ENCODE results near the gene FAM227B.
"Not testable (repeated sequence)": the region's sequence is repeated elsewhere in the genome, so short reads cannot be mapped to it uniquely, and the experiment has no call there.

FAM227B gene

GRCh38 chr15:49622561-49622960 lies 1.9 kb upstream of the FAM227B start:
- no peaks in the 10 kb centered on the region; the same call in 1 of the 2 replicates for H3K9me3 ChIP-seq (ENCODE audit: low read depth, low read length)
- no peak overlapping the region for H3K27ac ChIP-seq
- no peak overlapping the region for H3K9ac ChIP-seq (ENCODE audit: insufficient read length)
- TF ChIP-seq POLR2AphosphoS5 (IDR thresholded peaks at IDR 0.05; ENCODE audit: borderline replicate concordance, low read depth, low read length), result no peak
- no peak for TF ChIP-seq FOXP2 (optimal IDR thresholded peaks at IDR 0.05; ENCODE audit: control extremely low read depth, extremely low read length, insufficient read depth)
- no peak for TF ChIP-seq EZH2 (IDR thresholded peaks at IDR 0.05)
- no peak for DNase-seq (ENCODE audit: low read depth, low spot score)
- H3K4me3 ChIP-seq, result no peak overlapping the region
- peaks cover 24% of the 10 kb centered on the region for H3K36me3 ChIP-seq (ENCODE audit: insufficient read depth, low read length)

GRCh38 chr15:49621887-49622286 lies 1.3 kb upstream of the FAM227B start:
- Histone ChIP-seq H3K4me3 (peak overlapping the region; percentile 88), H3K9me3 (ENCODE audit: low read depth, low read length) (no peaks in the 10 kb centered on the region; the same call in 1 of the 2 replicates), H3K36me3 (ENCODE audit: insufficient read depth, low read length) (peaks cover 20% of the 10 kb centered on the region), H3K27ac (no peak overlapping the region), H3K9ac (ENCODE audit: insufficient read length) (peak overlapping the region; percentile 96)
- no peak for DNase-seq (ENCODE audit: low read depth, low spot score)
- TF ChIP-seq FOXP2 (optimal IDR thresholded peaks at IDR 0.05; ENCODE audit: control extremely low read depth, extremely low read length, insufficient read depth) (no peak), EZH2 (IDR thresholded peaks at IDR 0.05) (no peak), POLR2AphosphoS5 (IDR thresholded peaks at IDR 0.05; ENCODE audit: borderline replicate concordance, low read depth, low read length) (no peak)

- no peaks in the 10 kb centered on the region; the same call in 1 of the 2 replicates for H3K9me3 ChIP-seq (ENCODE audit: low read depth, low read length)
- H3K27ac ChIP-seq, result peak overlapping the region; percentile 65; the same call in 1 of the 2 replicates
Measured at GRCh38 chr15:49621401-49621811, 788 bp upstream of the FAM227B start.

GRCh38 chr15:49620199-49620598 lies 419 bp downstream of the FAM227B start:
- Histone ChIP-seq H3K36me3 (ENCODE audit: insufficient read depth, low read length) (peaks cover 6% of the 10 kb centered on the region), H3K4me3 (peak overlapping the region; percentile 88)
- DNase-seq (ENCODE audit: low read depth, low spot score), result no peak

More at GRCh38 chr15:49621401-49621811, 788 bp upstream of the FAM227B start:
- DNase-seq (ENCODE audit: low read depth, low spot score), result no peak
- Histone ChIP-seq H3K4me3 (peak overlapping the region; percentile 88), H3K9ac (ENCODE audit: insufficient read length) (peak overlapping the region; percentile 96), H3K36me3 (ENCODE audit: insufficient read depth, low read length) (peaks cover 17% of the 10 kb centered on the region)
- TF ChIP-seq POLR2AphosphoS5 (IDR thresholded peaks at IDR 0.05; ENCODE audit: borderline replicate concordance, low read depth, low read length), result no peak
- no peak for TF ChIP-seq FOXP2 (optimal IDR thresholded peaks at IDR 0.05; ENCODE audit: control extremely low read depth, extremely low read length, insufficient read depth)
- TF ChIP-seq EZH2 (IDR thresholded peaks at IDR 0.05), result no peak

DNA sequence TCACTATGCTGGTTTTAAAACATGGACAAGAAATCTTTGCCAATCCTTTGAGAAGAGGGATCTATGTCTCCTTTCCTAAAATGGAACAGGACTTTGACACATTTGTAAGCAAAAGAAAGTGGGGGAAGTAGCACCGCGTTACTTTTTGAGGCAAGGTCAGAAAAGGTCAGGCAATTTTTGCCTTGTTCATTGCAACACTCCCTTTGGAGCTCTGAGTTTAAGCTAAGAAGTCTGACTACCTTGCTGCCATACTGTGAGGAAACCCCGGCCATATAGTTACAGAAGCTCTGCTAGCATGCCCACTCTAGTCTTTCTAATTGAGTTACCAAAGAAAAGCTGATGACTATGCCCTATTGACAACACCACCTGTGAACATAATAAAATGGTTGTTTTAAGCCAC lies 1.4 kb downstream of the FAM227B start:
- Histone ChIP-seq H3K27ac (no peak overlapping the region), H3K4me3 (no peak overlapping the region), H3K9me3 (ENCODE audit: low read depth, low read length) (no peaks in the 10 kb centered on the region), H3K36me3 (ENCODE audit: insufficient read depth, low read length) (no peaks in the 10 kb centered on the region), H3K9ac (ENCODE audit: insufficient read length) (no peak overlapping the region)
- TF ChIP-seq FOXP2 (optimal IDR thresholded peaks at IDR 0.05; ENCODE audit: control extremely low read depth, extremely low read length, insufficient read depth), result no peak
- TF ChIP-seq POLR2AphosphoS5 (IDR thresholded peaks at IDR 0.05; ENCODE audit: borderline replicate concordance, low read depth, low read length), result no peak
- TF ChIP-seq EZH2 (IDR thresholded peaks at IDR 0.05), result no peak
- no peak for DNase-seq (ENCODE audit: low read depth, low spot score)

More at GRCh38 chr15:49620199-49620598, 419 bp downstream of the FAM227B start:
- TF ChIP-seq FOXP2 (optimal IDR thresholded peaks at IDR 0.05; ENCODE audit: control extremely low read depth, extremely low read length, insufficient read depth) (no peak), EZH2 (IDR thresholded peaks at IDR 0.05) (no peak), POLR2AphosphoS5 (IDR thresholded peaks at IDR 0.05; ENCODE audit: borderline replicate concordance, low read depth, low read length) (no peak)
- peak overlapping the region; percentile 90 for H3K9ac ChIP-seq (ENCODE audit: insufficient read length)
- H3K9me3 ChIP-seq (ENCODE audit: low read depth, low read length), result no peaks in the 10 kb centered on the region
- H3K27ac ChIP-seq, result peak overlapping the region; percentile 56; the same call in 1 of the 2 replicates

- not testable (repeated sequence) for H3K27ac ChIP-seq; H3K36me3 ChIP-seq (ENCODE audit: insufficient read depth, low read length); H3K9ac ChIP-seq (ENCODE audit: insufficient read length)
Measured at GRCh38 chr15:49612240-49612639, 8.4 kb downstream of the FAM227B start.

DNA sequence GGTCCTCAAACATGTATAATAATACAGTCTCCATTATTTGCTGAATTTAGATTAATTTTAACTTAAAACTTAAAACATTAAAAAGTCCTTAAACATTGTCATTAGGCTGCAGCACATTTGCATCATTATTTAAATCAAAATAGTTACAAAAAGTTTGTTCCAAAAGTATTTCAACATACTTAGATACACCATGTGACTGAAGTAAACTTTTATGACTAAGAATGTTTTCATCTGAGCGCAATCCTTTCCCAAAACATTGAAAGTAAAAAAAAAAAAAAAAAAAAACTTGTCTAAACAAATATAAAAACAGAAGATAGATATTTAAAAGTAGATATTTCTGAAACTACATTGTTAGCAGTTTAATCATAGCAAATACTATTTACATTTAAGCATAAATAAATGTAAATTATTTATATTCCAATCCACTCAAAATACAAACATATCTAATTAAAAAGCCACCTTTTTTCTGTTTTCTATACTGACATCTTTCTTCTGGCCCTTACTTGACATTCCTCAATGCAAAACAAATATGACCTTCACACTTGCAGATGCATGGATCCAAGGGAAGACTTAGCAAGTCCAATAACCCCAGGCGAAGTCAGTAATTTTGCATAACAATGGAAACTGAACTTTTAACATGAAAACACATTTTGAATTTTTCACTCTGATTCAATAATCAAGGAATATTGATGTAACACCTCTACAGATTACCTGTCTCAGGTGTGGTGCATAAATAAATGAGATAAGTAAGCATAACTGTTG lies 10.3 kb downstream of the FAM227B start:
- H3K36me3 ChIP-seq (ENCODE audit: insufficient read depth, low read length), result no peaks in the 10 kb centered on the region
- TF ChIP-seq FOXP2 (optimal IDR thresholded peaks at IDR 0.05; ENCODE audit: control extremely low read depth, extremely low read length, insufficient read depth) (no peak), EZH2 (IDR thresholded peaks at IDR 0.05) (no peak), POLR2AphosphoS5 (IDR thresholded peaks at IDR 0.05; ENCODE audit: borderline replicate concordance, low read depth, low read length) (no peak)
- no peak for DNase-seq (ENCODE audit: low read depth, low spot score)

More at GRCh38 chr15:49612240-49612639, 8.4 kb downstream of the FAM227B start:
- not testable (repeated sequence) for H3K4me3 ChIP-seq; DNase-seq (ENCODE audit: low read depth, low spot score); H3K9me3 ChIP-seq (ENCODE audit: low read depth, low read length)

DNA sequence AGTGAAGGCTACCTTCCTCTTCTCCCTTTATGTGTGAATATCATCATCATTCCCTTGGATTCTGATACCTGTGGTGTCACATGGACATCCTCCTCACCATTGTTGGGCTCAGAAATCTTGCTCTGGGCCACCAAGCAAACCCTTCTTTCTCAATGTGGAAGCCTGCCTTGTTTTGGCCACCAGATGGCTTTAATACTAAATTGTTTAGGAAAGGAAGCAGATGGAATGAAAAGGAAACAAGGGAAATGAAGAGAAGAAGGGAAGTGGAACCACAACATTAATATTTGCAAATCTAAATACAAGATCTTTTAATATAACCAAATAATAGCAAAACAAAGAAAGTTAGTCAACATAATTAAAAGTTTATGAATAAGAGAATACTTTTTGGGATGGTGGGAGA lies 14.0 kb downstream of the FAM227B start:
- Histone ChIP-seq H3K36me3 (ENCODE audit: insufficient read depth, low read length) (no peaks in the 10 kb centered on the region), H3K9me3 (ENCODE audit: low read depth, low read length) (no peaks in the 10 kb centered on the region), H3K9ac (ENCODE audit: insufficient read length) (no peak overlapping the region), H3K27ac (no peak overlapping the region), H3K4me3 (no peak overlapping the region)
- no peak for TF ChIP-seq EZH2 (IDR thresholded peaks at IDR 0.05)
- TF ChIP-seq FOXP2 (optimal IDR thresholded peaks at IDR 0.05; ENCODE audit: control extremely low read depth, extremely low read length, insufficient read depth), result no peak
- no peak for TF ChIP-seq POLR2AphosphoS5 (IDR thresholded peaks at IDR 0.05; ENCODE audit: borderline replicate concordance, low read depth, low read length)
- DNase-seq (ENCODE audit: low read depth, low spot score), result no peak

More for the DNA sequence above, 10.3 kb downstream of the FAM227B start:
- H3K27ac ChIP-seq, result no peak overlapping the region
- no peak overlapping the region for H3K4me3 ChIP-seq
- no peak overlapping the region for H3K9ac ChIP-seq (ENCODE audit: insufficient read length)
- no peaks in the 10 kb centered on the region for H3K9me3 ChIP-seq (ENCODE audit: low read depth, low read length)

Measured in SK-N-MC (cell line).